Measurements from ENCODE around the gene DTNBP1. TPM values are rescaled to one million over a fixed set of nuclear protein-coding genes. Genes with fewer than 3 reads are reported as not detected.

The DTNBP1 gene
- total and polyA plus RNA-seq, 2 experiments from 2014 or later: 0.32 to 15.8 TPM

DNA sequence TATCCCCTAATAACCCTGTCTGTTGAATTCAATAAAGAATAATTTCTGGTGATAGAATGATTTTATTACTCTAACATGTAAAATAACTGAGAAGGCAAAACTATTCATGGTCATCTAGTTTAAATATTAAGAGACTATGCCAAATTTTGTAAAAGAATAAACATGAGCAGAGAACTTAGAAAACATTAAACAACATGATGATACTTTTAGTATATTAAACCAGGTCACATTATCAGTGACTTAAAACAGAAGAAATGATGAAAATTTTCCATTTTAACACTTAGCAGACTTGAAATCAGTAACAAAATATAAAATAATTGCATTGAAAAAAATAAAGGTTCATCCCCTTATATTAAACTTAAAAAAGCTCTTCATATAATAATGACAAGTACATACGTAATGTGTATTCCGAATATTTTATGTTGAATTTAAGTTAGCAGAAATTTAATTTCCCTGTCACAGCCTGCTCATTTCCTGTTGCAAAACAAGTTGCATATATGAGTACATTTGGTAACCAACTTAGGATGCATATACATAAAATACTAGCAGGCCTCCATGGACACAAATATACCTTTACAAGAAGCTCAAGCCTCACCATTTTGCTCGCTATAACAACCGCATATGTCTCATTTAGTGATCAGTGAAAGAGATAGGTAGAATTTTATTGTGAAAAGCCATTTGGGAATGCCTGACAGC, 40.6 kb downstream of the DTNBP1 start:
- no peak overlapping the region for H2AFZ ChIP-seq
- peaks cover 22% of the 10 kb centered on the region for H3K4me1 ChIP-seq (ENCODE audit: insufficient read depth)
- peak overlapping the region; percentile 24 for H3K9ac ChIP-seq
- 0 out of 2 replicates have a peak, but pooled peaks cover under 1% of the 10 kb centered on the region for H3F3A ChIP-seq (ENCODE audit: insufficient read depth)
- in situ Hi-C loops (cut with MboI): no loop called here
- no peaks in the 10 kb centered on the region for H3K9me2 ChIP-seq (ENCODE audit: insufficient read depth)
- peak; percentile 31 for DNase-seq
- peaks cover 22% of the 10 kb centered on the region; the same call in 1 of the 2 replicates for H3K79me2 ChIP-seq (ENCODE audit: insufficient read depth)
- no peak overlapping the region for H3K4me2 ChIP-seq (ENCODE audit: unreplicated experiment)
- H4K20me1 ChIP-seq (ENCODE audit: insufficient read depth): no peaks in the 10 kb centered on the region
- WGBS, 2 experiments (ENCODE audit: low coverage in 1 of 2, low lambda C conversion rate in 2 of 2, missing lambda C conversion rate in 2 of 2): 84 to 87% methylated on average over 4 of the region's 4 CpGs
- H3K4me3 ChIP-seq: no peak overlapping the region
- TF ChIP-seq EZH2 (IDR thresholded peaks at IDR 0.05; ENCODE audit: insufficient read depth, poor library complexity, severe bottlenecking) (no peak), EZH2phosphoT487 (IDR thresholded peaks at IDR 0.05; ENCODE audit: insufficient read depth, low read depth) (no peak)
- no peaks in the 10 kb centered on the region for H3K9me3 ChIP-seq (ENCODE audit: low read depth)
- H3K27me3 ChIP-seq (replicated peaks; ENCODE audit: insufficient read depth): no peaks in the 10 kb centered on the region
- H3K36me3 ChIP-seq (ENCODE audit: low read depth): no peaks in the 10 kb centered on the region
- H3K27ac ChIP-seq: no peak overlapping the region

DNA sequence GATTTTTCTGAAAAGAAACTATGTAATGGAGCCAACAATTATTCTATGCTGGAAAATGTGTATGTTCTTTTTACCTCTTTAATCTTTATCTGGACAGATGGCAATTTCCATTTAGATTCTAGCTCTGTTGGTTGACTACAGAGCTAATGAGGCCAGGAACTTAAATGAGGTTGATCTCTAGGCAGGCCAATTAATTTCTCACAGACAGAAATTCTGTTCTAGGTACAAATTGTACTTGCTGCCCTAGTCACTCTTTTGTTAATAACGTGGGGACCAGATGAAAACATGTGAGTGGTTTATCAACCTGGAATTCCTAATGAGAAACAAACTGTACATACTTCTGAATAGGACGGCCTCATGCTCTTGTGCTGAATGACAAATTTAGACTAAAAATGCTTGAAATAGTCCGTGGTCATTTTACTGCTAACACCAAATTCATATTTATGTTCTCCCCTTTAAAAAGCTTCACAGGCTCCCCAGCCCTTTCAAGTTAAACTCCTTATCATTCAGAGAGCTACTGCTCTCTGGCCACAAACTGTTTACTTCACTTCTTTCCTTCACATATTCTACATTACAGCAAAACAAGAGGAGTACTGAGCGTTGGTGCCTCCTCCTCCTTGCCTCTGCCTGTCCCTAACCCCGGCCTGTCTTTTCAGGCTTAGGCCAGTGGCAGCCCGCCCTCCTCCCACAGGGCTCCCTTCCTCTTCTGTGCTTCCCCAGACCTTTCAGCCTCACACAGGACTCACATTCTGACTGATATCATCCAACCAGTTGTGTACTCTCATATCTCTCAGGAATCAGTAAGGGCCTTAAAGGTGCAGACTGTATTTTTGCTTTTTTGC, 41.4 kb downstream of the DTNBP1 start:
- no peaks in the 10 kb centered on the region for H3K36me3 ChIP-seq (ENCODE audit: low read depth)
- H3K9me2 ChIP-seq (ENCODE audit: insufficient read depth): no peaks in the 10 kb centered on the region
- WGBS, 2 experiments (ENCODE audit: low coverage in 1 of 2, low lambda C conversion rate in 2 of 2, missing lambda C conversion rate in 2 of 2): 65 to 66% methylated on average over 6 of the region's 6 CpGs
- no peaks in the 10 kb centered on the region for H3F3A ChIP-seq (ENCODE audit: insufficient read depth)
- peaks cover 22% of the 10 kb centered on the region; the same call in 1 of the 2 replicates for H3K79me2 ChIP-seq (ENCODE audit: insufficient read depth)
- no peaks in the 10 kb centered on the region for H3K27me3 ChIP-seq (replicated peaks; ENCODE audit: insufficient read depth)
- in situ Hi-C loops (cut with MboI): no loop called here
- DNase-seq: peak; percentile 15
- H2AFZ ChIP-seq: peak overlapping the region; percentile 53
- H4K20me1 ChIP-seq (ENCODE audit: insufficient read depth): no peaks in the 10 kb centered on the region
- H3K4me3 ChIP-seq: no peak overlapping the region
- H3K9ac ChIP-seq: peak overlapping the region; percentile 24
- H3K4me2 ChIP-seq (ENCODE audit: unreplicated experiment): no peak overlapping the region
- H3K9me3 ChIP-seq (ENCODE audit: low read depth): no peaks in the 10 kb centered on the region
- peaks cover 19% of the 10 kb centered on the region for H3K4me1 ChIP-seq (ENCODE audit: insufficient read depth)
- no peak for TF ChIP-seq EZH2phosphoT487 (IDR thresholded peaks at IDR 0.05; ENCODE audit: insufficient read depth, low read depth)
- TF ChIP-seq EZH2 (IDR thresholded peaks at IDR 0.05; ENCODE audit: insufficient read depth, poor library complexity, severe bottlenecking): no peak
- H3K27ac ChIP-seq: no peak overlapping the region

DNA sequence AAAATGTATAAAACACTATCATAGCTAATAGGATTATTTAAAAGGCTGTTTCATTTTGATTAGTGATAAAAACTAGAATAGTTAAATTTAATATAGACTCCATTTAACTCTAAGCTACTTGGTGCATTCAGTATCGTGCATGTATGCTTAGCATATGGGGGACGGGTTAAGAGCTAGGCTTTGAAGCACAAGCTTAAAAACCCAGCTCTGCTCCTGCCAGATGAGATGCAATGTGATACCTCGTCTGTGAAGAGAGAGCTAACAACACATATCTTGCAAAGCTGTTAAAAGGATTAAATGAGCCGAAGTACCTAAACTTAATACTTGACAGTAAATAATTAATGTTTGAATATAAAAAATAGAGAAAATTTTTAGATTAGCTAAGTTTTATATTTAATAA, 42.2 kb downstream of the DTNBP1 start:
- in situ Hi-C loops (cut with MboI): no loop called here
- no peak overlapping the region for H3K27ac ChIP-seq
- no peaks in the 10 kb centered on the region for H4K20me1 ChIP-seq (ENCODE audit: insufficient read depth)
- 92 to 100% methylated on average over 4 of the region's 4 CpGs for WGBS, 2 experiments (ENCODE audit: low coverage in 1 of 2, low lambda C conversion rate in 2 of 2, missing lambda C conversion rate in 2 of 2)
- no peaks in the 10 kb centered on the region for H3K36me3 ChIP-seq (ENCODE audit: low read depth)
- H3K79me2 ChIP-seq (ENCODE audit: insufficient read depth): peaks cover 22% of the 10 kb centered on the region; the same call in 1 of the 2 replicates
- H3K9me2 ChIP-seq (ENCODE audit: insufficient read depth): no peaks in the 10 kb centered on the region
- H3F3A ChIP-seq (ENCODE audit: insufficient read depth): no peaks in the 10 kb centered on the region
- H2AFZ ChIP-seq: no peak overlapping the region
- H3K4me1 ChIP-seq (ENCODE audit: insufficient read depth): peaks cover 19% of the 10 kb centered on the region
- no peak overlapping the region for H3K4me3 ChIP-seq
- no peaks in the 10 kb centered on the region for H3K9me3 ChIP-seq (ENCODE audit: low read depth)
- H3K27me3 ChIP-seq (replicated peaks; ENCODE audit: insufficient read depth): no peaks in the 10 kb centered on the region
- DNase-seq: no peak
- H3K4me2 ChIP-seq (ENCODE audit: unreplicated experiment): no peak overlapping the region
- no peak overlapping the region for H3K9ac ChIP-seq
- no peak for TF ChIP-seq EZH2phosphoT487 (IDR thresholded peaks at IDR 0.05; ENCODE audit: insufficient read depth, low read depth)
- no peak for TF ChIP-seq EZH2 (IDR thresholded peaks at IDR 0.05; ENCODE audit: insufficient read depth, poor library complexity, severe bottlenecking)

DNA sequence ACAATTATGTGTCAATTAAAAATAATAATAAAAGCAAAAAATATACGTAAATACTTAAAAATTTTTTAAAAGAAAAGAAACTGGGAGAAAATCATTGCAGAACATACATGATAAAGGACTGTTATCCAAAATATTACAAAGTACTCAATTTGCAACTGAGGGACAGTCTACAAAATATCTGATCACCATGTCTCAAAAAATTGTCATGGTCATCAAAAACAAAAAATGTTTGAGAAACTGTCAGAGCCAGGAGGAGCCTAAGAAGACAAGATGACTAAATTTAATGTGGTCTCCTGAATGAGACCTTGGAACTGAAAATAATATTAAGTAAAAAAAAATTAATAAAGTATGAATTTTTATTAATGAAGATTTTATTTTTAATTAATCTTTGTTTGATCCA, 43.5 kb downstream of the DTNBP1 start:
- Histone ChIP-seq H3K27me3 (replicated peaks; ENCODE audit: insufficient read depth) (no peaks in the 10 kb centered on the region), H3K9me3 (ENCODE audit: low read depth) (no peaks in the 10 kb centered on the region), H3K36me3 (ENCODE audit: low read depth) (no peaks in the 10 kb centered on the region), H3K4me1 (ENCODE audit: insufficient read depth) (peaks cover 19% of the 10 kb centered on the region), H2AFZ (no peak overlapping the region), H3K79me2 (ENCODE audit: insufficient read depth) (peaks cover 22% of the 10 kb centered on the region; the same call in 1 of the 2 replicates), H3K4me3 (no peak overlapping the region), H3K9me2 (ENCODE audit: insufficient read depth) (no peaks in the 10 kb centered on the region), H3K9ac (no peak overlapping the region), H4K20me1 (ENCODE audit: insufficient read depth) (no peaks in the 10 kb centered on the region), H3F3A (ENCODE audit: insufficient read depth) (no peaks in the 10 kb centered on the region), H3K4me2 (ENCODE audit: unreplicated experiment) (no peak overlapping the region), H3K27ac (no peak overlapping the region)
- TF ChIP-seq EZH2 (IDR thresholded peaks at IDR 0.05; ENCODE audit: insufficient read depth, poor library complexity, severe bottlenecking): no peak
- no peak for TF ChIP-seq EZH2phosphoT487 (IDR thresholded peaks at IDR 0.05; ENCODE audit: insufficient read depth, low read depth)
- DNase-seq: no peak
- whole genome bisulfite sequencing, 2 experiments (ENCODE audit: low coverage in 1 of 2, low lambda C conversion rate in 2 of 2, missing lambda C conversion rate in 2 of 2): 100% methylated on average over 1 of the region's 1 CpG
- in situ Hi-C loops (cut with MboI): no loop called here

All from GM23248 (cell line).